K562 (cell line): ENCODE results near the gene VSIG1. TPM values are rescaled to one million over a fixed set of nuclear protein-coding genes. Genes with fewer than 3 reads are reported as not detected.

Experiments used
- BRF1 ChIP-seq: IDR thresholded peaks from 3 replicates; pipeline ENCODE4 v1.6.1; 2011; ENCODE audit warnings: borderline replicate concordance, mild to moderate bottlenecking; ENCODE audit not compliant: insufficient read length; ENCODE audit errors: extremely low read depth
- CBX8 ChIP-seq: fragments of 200-600 bp; sonication (generic); IDR thresholded peaks from 2 replicates; pipeline ENCODE4 v1.6.1; 2012; ENCODE audit warnings: borderline replicate concordance, mixed run types, low read depth, mild to moderate bottlenecking, moderate library complexity, mixed read lengths, low read length, control low read depth, inconsistent platforms; ENCODE audit not compliant: poor library complexity, severe bottlenecking; ENCODE audit errors: extremely low read depth
- CCNT2 ChIP-seq: IDR thresholded peaks from 2 replicates; pipeline ENCODE4 v1.6.1; 2011; ENCODE audit warnings: borderline replicate concordance, low read depth, mild to moderate bottlenecking, moderate library complexity, mixed read lengths, low read length; ENCODE audit not compliant: insufficient read length; ENCODE audit errors: extremely low read depth
- JUND ChIP-seq, 2 experiments: IDR thresholded peaks; 2 replicates in 1 of 2; 3 replicates in 1 of 2; pipeline ENCODE4 v1.6.1; 2011; ENCODE audit warnings: borderline replicate concordance in 2 of 2, low read depth in 2 of 2, low read length in 2 of 2, improper control_type of control experiment in 1 of 2, missing biosample characterization in 1 of 2, missing genetic modification characterization in 1 of 2, missing genetic modification reagents in 1 of 2
- TAL1 ChIP-seq: fragments of 450-650 bp; IDR thresholded peaks from 2 replicates; pipeline ENCODE4 v1.6.1; 2016; ENCODE audit warnings: mild to moderate bottlenecking
- ZNF134 ChIP-seq: fragments of 250-450 bp; sonication (Bioruptor Pico); conservative IDR thresholded peaks from 2 replicates; pipeline ENCODE4 v1.4.0; 2020
- polyA plus RNA-seq, 8 experiments: library from polyadenylated mRNA; depleted of rRNA in 4 of 8; stranded (reverse) in 5 of 8; unstranded in 3 of 8; fragments of >200 nt; fragmentation: Nextera tagmentation in 2 of 8; fragmentation: Illumina TruSeq in 1 of 8; extraction: Ambion mirVana in 2 of 8; extraction: Trizol in 1 of 8; gene quantifications; 2 replicates each; pipeline versions ENCODE4 v1.2.1 to v1.2.3, GENCODE V29; 2011 to 2014; ENCODE audit warnings: inconsistent platforms in 1 of 8, missing spikeins in 1 of 8
- total RNA-seq, 7 experiments: library from RNA; depleted of rRNA in 6 of 7; stranded (reverse); fragments of >200 nt in 6 of 7; fragmentation: Illumina TruSeq in 2 of 7; extraction: Trizol in 2 of 7; gene quantifications; 2 replicates each; pipeline versions ENCODE4 v1.2.1 to v1.2.3, GENCODE V29; 2011 to 2021; ENCODE audit warnings: low replicate concordance in 1 of 7
- TF ChIP-seq, protein P1 (sequence below): fragments of 250-450 bp; sonication (Bioruptor Pico); IDR thresholded peaks from 2 replicates; pipeline ENCODE4 v1.8.0; 2022; ENCODE audit warnings: inconsistent platforms
- TF ChIP-seq, protein P2 (sequence below): sonication (generic); formaldehyde crosslinking; IDR thresholded peaks from 2 replicates; pipeline ENCODE4 v1.8.0; 2022; ENCODE audit warnings: mild to moderate bottlenecking, low read depth, missing genetic modification reagents
- TF ChIP-seq, protein P3 (sequence below): fragments of 450-650 bp; formaldehyde crosslinking; IDR thresholded peaks from 2 replicates; pipeline ENCODE4 v1.4.0; 2020; ENCODE audit warnings: mild to moderate bottlenecking, moderate library complexity
- TF ChIP-seq, protein P4 (sequence below): sonication (generic); formaldehyde crosslinking; IDR thresholded peaks from 2 replicates; pipeline ENCODE4 v1.8.1; 2022; ENCODE audit warnings: missing genetic modification reagents
- TF ChIP-seq, protein P5 (sequence below), 2 experiments: fragments of 450-650 bp; conservative IDR thresholded peaks; 2 replicates each; pipeline ENCODE4 v1.6.1; 2017; ENCODE audit warnings: mild to moderate bottlenecking in 2 of 2, moderate library complexity in 2 of 2
- TF ChIP-seq, protein P6 (sequence below): fragments of 250-450 bp; sonication (Bioruptor Pico); IDR thresholded peaks from 2 replicates; pipeline ENCODE4 v1.4.0; 2020; ENCODE audit warnings: mild to moderate bottlenecking, moderate library complexity
- TF ChIP-seq, protein P7 (sequence below): sonication (generic); formaldehyde crosslinking; IDR thresholded peaks from 2 replicates; pipeline ENCODE4 v1.8.0; 2022; ENCODE audit warnings: mild to moderate bottlenecking, missing genetic modification reagents

Gene VSIG1
- total and polyA plus RNA-seq, 9 of the 15 experiments (the other 6 are each of a cell fraction or from before 2014, with no cell fraction given): not detected

DNA sequence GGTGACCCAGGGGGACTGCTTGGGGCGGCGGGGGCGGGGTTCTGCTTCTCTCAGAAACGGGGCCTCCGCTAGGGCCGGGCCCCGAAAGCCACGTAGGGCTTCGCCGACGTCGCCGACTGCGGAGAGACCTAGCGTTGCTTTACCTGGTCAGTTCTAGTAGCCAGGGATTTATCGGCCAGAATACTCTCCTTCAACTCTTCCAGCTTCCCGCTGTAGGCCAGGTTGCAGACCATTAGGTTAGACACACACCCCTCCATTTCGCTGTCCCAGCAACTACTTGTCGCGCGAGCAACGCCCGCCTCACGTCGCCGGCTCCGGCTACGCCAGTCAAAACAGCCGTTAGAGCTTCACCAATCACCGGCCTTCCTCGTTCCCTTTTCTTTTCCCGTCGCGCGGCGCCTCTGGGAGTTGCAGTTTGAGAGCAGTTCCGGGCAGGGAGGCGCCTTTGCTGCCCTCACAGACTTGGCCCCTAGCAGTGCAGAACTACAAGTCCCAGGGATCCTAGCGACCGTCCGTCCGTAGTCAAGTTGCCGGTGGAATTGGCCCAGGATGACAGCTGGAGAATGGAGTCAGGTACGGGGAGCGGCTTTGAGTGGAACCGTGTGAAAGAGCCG is 46.5 kb downstream of the VSIG1 start, which contains the start of the genes ATG4A and PSMD10 (continued):
- no peak; the same call in 1 of the 2 replicates for TF ChIP-seq JUND (IDR thresholded peaks at IDR 0.05; ENCODE audit: borderline replicate concordance, low read depth, low read length)
- no peak; the same call in 2 of the 3 replicates for TF ChIP-seq JUND (tag; IDR thresholded peaks at IDR 0.05; ENCODE audit: borderline replicate concordance, low read depth, low read length)
- no peak for TF ChIP-seq CCNT2
- TF ChIP-seq, protein P1, sequence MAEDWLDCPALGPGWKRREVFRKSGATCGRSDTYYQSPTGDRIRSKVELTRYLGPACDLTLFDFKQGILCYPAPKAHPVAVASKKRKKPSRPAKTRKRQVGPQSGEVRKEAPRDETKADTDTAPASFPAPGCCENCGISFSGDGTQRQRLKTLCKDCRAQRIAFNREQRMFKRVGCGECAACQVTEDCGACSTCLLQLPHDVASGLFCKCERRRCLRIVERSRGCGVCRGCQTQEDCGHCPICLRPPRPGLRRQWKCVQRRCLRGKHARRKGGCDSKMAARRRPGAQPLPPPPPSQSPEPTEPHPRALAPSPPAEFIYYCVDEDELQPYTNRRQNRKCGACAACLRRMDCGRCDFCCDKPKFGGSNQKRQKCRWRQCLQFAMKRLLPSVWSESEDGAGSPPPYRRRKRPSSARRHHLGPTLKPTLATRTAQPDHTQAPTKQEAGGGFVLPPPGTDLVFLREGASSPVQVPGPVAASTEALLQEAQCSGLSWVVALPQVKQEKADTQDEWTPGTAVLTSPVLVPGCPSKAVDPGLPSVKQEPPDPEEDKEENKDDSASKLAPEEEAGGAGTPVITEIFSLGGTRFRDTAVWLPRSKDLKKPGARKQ (CRISPR knock-in tag): no peak
- TF ChIP-seq, protein P2, sequence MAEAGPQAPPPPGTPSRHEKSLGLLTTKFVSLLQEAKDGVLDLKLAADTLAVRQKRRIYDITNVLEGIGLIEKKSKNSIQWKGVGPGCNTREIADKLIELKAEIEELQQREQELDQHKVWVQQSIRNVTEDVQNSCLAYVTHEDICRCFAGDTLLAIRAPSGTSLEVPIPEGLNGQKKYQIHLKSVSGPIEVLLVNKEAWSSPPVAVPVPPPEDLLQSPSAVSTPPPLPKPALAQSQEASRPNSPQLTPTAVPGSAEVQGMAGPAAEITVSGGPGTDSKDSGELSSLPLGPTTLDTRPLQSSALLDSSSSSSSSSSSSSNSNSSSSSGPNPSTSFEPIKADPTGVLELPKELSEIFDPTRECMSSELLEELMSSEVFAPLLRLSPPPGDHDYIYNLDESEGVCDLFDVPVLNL: no peak
- no peak for TF ChIP-seq TAL1
- TF ChIP-seq, protein P3, sequence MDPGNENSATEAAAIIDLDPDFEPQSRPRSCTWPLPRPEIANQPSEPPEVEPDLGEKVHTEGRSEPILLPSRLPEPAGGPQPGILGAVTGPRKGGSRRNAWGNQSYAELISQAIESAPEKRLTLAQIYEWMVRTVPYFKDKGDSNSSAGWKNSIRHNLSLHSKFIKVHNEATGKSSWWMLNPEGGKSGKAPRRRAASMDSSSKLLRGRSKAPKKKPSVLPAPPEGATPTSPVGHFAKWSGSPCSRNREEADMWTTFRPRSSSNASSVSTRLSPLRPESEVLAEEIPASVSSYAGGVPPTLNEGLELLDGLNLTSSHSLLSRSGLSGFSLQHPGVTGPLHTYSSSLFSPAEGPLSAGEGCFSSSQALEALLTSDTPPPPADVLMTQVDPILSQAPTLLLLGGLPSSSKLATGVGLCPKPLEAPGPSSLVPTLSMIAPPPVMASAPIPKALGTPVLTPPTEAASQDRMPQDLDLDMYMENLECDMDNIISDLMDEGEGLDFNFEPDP (CRISPR knock-in tag): no peak
- TF ChIP-seq, protein P4, sequence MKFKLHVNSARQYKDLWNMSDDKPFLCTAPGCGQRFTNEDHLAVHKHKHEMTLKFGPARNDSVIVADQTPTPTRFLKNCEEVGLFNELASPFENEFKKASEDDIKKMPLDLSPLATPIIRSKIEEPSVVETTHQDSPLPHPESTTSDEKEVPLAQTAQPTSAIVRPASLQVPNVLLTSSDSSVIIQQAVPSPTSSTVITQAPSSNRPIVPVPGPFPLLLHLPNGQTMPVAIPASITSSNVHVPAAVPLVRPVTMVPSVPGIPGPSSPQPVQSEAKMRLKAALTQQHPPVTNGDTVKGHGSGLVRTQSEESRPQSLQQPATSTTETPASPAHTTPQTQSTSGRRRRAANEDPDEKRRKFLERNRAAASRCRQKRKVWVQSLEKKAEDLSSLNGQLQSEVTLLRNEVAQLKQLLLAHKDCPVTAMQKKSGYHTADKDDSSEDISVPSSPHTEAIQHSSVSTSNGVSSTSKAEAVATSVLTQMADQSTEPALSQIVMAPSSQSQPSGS: no peak
- TF ChIP-seq, protein P5, sequence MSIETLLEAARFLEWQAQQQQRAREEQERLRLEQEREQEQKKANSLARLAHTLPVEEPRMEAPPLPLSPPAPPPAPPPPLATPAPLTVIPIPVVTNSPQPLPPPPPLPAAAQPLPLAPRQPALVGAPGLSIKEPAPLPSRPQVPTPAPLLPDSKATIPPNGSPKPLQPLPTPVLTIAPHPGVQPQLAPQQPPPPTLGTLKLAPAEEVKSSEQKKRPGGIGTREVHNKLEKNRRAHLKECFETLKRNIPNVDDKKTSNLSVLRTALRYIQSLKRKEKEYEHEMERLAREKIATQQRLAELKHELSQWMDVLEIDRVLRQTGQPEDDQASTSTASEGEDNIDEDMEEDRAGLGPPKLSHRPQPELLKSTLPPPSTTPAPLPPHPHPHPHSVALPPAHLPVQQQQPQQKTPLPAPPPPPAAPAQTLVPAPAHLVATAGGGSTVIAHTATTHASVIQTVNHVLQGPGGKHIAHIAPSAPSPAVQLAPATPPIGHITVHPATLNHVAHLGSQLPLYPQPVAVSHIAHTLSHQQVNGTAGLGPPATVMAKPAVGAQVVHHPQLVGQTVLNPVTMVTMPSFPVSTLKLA (conservative IDR thresholded peaks at IDR 0.05): peak in 1 of 2 experiments; percentile 69; a peak in 1 of 4 replicates
- no peak for TF ChIP-seq ZNF134 (CRISPR knock-in tag)
- TF ChIP-seq BRF1: no peak
- TF ChIP-seq, protein P6, sequence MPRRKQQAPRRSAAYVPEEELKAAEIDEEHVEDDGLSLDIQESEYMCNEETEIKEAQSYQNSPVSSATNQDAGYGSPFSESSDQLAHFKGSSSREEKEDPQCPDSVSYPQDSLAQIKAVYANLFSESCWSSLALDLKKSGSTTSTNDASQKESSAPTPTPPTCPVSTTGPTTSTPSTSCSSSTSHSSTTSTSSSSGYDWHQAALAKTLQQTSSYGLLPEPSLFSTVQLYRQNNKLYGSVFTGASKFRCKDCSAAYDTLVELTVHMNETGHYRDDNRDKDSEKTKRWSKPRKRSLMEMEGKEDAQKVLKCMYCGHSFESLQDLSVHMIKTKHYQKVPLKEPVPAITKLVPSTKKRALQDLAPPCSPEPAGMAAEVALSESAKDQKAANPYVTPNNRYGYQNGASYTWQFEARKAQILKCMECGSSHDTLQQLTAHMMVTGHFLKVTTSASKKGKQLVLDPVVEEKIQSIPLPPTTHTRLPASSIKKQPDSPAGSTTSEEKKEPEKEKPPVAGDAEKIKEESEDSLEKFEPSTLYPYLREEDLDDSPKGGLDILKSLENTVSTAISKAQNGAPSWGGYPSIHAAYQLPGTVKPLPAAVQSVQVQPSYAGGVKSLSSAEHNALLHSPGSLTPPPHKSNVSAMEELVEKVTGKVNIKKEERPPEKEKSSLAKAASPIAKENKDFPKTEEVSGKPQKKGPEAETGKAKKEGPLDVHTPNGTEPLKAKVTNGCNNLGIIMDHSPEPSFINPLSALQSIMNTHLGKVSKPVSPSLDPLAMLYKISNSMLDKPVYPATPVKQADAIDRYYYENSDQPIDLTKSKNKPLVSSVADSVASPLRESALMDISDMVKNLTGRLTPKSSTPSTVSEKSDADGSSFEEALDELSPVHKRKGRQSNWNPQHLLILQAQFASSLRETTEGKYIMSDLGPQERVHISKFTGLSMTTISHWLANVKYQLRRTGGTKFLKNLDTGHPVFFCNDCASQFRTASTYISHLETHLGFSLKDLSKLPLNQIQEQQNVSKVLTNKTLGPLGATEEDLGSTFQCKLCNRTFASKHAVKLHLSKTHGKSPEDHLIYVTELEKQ (CRISPR knock-in tag): no peak
- TF ChIP-seq CBX8: no peak
- TF ChIP-seq, protein P7, sequence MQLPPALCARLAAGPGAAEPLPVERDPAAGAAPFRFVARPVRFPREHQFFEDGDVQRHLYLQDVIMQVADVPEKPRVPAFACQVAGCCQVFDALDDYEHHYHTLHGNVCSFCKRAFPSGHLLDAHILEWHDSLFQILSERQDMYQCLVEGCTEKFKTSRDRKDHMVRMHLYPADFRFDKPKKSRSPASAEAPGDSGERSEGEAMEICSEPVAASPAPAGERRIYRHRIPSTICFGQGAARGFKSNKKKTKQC (CRISPR knock-in tag): 0 out of 2 replicates have a peak, but pooled peaks have one; percentile 22
